Tibial artery (tissue), 4 donors: ENCODE measurements around the gene AP1M2.
A peak's percentile ranks its signal among the peaks of the same experiment; 100 is the strongest.

Experiments used
- DNase-seq, 2 donors: peaks; one replicate each; pipeline ENCODE4 v3.0.0-alpha.2; 2019
- H3K27ac ChIP-seq, 2 donors: fragments of 200-600 bp; sonication (generic) in 1 of 2; 1 replicate in 1 of 2; 2 replicates in 1 of 2; pipeline ENCODE4 v1.5.1; 2018 to 2019; ENCODE audit warnings: mild to moderate bottlenecking in 1 of 2
- H3K27me3 ChIP-seq, 2 donors: fragments of 200-600 bp; sonication (generic) in 1 of 2; one replicate each; pipeline versions ENCODE4 v1.5.1 to v1.6.0; 2016 to 2019
- H3K36me3 ChIP-seq, 3 donors: fragments of 200-600 bp; sonication (generic) in 2 of 3; one replicate each; pipeline ENCODE4 v1.5.1; 2016 to 2019; ENCODE audit warnings: mild to moderate bottlenecking in 2 of 3
- H3K4me1 ChIP-seq, 4 donors: fragments of 200-600 bp; sonication (generic) in 2 of 4; 1 replicate in 3 of 4; 2 replicates in 1 of 4; pipeline ENCODE4 v1.5.1; 2016 to 2019
- H3K4me3 ChIP-seq, 2 donors: fragments of 200-600 bp; sonication (generic) in 1 of 2; 1 replicate in 1 of 2; 2 replicates in 1 of 2; pipeline ENCODE4 v1.5.1; 2018 to 2019; ENCODE audit warnings: mild to moderate bottlenecking in 2 of 2
- H3K9me3 ChIP-seq, 3 donors: fragments of 200-600 bp; sonication (generic) in 1 of 3; one replicate each; pipeline ENCODE4 v1.5.1; 2016 to 2019
- intact Hi-C: fragments of 100-400 bp; cut with DNase I; formaldehyde crosslinking; loops from one replicate; pipeline ENCODE4 v1.15.0; 2023; ENCODE audit warnings: low total_unique reads
- TF ChIP-seq, protein P1 (sequence below), 2 experiments: fragments of 200-600 bp in 1 of 2; fragments of 450-650 bp in 1 of 2; IDR thresholded peaks; one replicate each; pipeline ENCODE4 v1.5.1; 2017 to 2019; ENCODE audit warnings: antibody characterized with exemption in 2 of 2, mild to moderate bottlenecking in 1 of 2, moderate library complexity in 1 of 2

The AP1M2 gene

DNA sequence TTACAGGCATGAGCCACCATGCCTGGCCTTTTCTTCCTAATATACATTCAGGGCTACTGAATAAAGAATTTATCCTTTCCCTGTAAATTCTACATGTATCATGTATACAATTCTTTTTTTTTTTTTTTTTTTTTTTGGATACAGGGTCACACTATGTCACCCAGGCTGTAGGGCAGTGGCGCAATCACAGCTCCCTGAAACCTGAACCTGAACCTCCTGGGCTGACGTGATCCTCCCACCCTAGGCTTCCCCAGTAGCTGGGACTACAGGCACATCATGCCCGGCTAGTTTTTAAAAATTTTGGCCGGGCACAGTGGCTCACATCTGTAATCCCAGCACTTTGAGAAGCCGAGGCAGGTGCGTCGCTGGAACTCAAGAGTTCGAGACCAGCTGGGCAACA lies 31.7 kb upstream of the AP1M2 start:
- H3K36me3 ChIP-seq: peaks cover 0 to 8% (median 8%) of the 10 kb centered on the region in 3 donors
- DNase-seq: no peak
- H3K9me3 ChIP-seq: no peaks in the 10 kb centered on the region
- no peaks in the 10 kb centered on the region for H3K27me3 ChIP-seq
- H3K4me1 ChIP-seq: peaks cover 0 to 44% (median 23%) of the 10 kb centered on the region in 4 donors
- peak overlapping the region; percentile 61 to 71 for H3K27ac ChIP-seq
- H3K4me3 ChIP-seq: no peak overlapping the region
- intact Hi-C loops: no loop called here
- TF ChIP-seq, protein P1, sequence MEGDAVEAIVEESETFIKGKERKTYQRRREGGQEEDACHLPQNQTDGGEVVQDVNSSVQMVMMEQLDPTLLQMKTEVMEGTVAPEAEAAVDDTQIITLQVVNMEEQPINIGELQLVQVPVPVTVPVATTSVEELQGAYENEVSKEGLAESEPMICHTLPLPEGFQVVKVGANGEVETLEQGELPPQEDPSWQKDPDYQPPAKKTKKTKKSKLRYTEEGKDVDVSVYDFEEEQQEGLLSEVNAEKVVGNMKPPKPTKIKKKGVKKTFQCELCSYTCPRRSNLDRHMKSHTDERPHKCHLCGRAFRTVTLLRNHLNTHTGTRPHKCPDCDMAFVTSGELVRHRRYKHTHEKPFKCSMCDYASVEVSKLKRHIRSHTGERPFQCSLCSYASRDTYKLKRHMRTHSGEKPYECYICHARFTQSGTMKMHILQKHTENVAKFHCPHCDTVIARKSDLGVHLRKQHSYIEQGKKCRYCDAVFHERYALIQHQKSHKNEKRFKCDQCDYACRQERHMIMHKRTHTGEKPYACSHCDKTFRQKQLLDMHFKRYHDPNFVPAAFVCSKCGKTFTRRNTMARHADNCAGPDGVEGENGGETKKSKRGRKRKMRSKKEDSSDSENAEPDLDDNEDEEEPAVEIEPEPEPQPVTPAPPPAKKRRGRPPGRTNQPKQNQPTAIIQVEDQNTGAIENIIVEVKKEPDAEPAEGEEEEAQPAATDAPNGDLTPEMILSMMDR (IDR thresholded peaks at IDR 0.05): no peak

DNA sequence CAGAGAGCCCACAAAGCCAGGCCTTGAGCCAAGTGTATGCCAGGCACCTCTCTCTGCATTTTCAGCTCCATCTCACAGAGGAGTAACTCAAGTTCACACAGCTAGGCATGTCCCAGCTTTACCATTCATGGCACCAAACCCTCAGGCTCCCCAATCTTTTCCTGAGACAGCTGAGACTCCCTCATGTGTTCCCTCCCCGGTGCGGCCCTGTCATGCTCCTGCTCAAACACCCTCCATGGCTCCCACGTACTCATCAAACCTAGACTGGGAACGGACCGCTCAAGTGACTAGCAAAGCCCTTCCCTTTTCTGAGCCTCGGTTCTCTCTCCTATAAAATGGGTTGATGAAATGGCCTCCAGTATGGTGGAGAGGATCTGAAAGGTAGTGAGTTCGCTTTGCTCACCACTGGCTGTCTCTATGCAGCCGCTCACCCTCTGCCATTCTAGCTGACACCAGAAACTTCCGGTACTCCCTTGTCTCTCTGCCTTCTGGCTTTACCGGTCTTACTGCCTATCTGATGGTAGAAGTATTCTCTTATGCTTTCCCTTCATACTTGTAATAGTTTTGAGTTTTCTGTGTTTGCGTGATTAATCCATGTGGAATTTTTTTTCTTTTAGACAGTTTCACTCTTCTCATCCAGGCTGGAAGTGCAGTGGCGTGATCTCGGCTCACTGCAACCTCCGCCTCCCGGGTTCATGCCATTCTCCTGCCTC lies 30.5 kb upstream of the AP1M2 start:
- H3K36me3 ChIP-seq: peaks cover 0 to 8% (median 8%) of the 10 kb centered on the region in 3 donors
- DNase-seq: no peak
- TF ChIP-seq, protein P1 (IDR thresholded peaks at IDR 0.05): no peak
- intact Hi-C loops: no loop called here
- H3K27ac ChIP-seq: peak overlapping the region; percentile 61 to 71
- peak overlapping the region in 1 of 2 donors; percentile 20 for H3K4me3 ChIP-seq
- H3K9me3 ChIP-seq: no peaks in the 10 kb centered on the region
- H3K4me1 ChIP-seq: peaks cover 0 to 51% (median 28%) of the 10 kb centered on the region in 4 donors
- H3K27me3 ChIP-seq: no peaks in the 10 kb centered on the region

DNA sequence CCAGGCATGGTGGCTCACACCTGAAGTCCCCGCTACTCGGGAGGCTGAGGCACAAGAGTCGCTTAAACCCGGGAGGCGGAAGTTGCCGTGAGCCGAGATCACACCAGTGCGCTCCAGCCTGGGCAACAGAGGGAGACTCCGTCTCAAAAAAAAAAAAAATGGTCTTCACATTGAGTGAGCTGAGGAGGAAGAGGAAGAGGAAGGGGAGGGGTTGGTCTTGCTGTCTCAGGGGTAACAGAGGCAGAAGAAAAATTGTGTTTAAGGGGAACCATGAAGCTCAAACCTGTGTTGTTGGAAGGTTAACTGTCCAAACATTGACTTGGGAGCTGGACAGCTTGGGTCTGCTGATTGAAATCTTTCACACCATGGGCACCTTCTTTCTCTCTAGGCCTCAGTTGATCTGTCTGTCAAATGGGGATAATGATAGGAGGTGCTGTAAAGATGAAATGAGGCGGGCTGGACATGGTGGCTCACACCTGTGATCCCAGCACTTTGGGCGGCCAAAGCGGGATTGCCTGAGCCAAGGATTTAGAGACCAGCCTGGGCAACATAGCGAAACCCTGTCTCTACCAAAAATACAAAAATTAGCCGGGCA lies 28.4 kb upstream of the AP1M2 start:
- Histone ChIP-seq H3K27ac (peak overlapping the region; percentile 61 to 71), H3K4me3 (no peak overlapping the region), H3K4me1 (peaks cover 0 to 71% (median 47%) of the 10 kb centered on the region in 4 donors), H3K36me3 (no peaks in the 10 kb centered on the region), H3K27me3 (no peaks in the 10 kb centered on the region), H3K9me3 (no peaks in the 10 kb centered on the region)
- intact Hi-C loops: no loop called here
- DNase-seq: no peak
- TF ChIP-seq, protein P1 (IDR thresholded peaks at IDR 0.05): no peak

DNA sequence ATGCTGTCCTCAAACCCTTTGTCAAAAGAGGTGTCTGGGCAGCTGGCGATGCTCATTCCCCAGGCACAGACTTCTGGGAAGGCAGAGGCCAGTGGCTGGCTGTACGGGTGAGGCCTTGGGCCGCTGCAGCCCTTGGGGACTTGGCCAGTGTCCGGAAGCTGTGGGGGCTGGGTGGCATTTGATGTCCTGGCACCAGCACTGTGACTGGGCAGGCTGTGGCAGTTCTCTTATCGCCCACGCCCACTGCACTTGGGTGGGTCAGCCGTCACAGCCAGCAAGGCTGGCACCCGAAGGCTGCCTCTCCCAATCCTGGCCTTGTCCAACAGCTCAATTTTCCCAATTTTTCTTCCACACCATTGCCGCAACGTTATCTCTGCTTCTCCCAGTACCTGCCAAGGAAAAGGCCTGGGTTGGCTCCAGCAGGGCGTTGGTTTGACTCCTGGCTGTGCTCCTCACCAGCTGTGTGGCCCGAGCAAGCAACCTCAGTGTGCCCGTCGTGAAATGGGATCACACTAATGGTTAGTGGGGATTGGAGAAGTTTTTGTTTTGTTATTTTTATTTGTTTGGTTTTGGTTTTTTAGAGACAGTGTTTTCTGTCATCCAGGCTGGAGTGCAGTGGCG lies 25.5 kb upstream of the AP1M2 start:
- DNase-seq: peak; percentile 81 to 97
- H3K36me3 ChIP-seq: no peaks in the 10 kb centered on the region
- TF ChIP-seq, protein P1 (IDR thresholded peaks at IDR 0.05): no peak
- peak overlapping the region; percentile 72 to 75 for H3K27ac ChIP-seq
- peaks cover 0 to 83% (median 49%) of the 10 kb centered on the region in 4 donors for H3K4me1 ChIP-seq
- H3K4me3 ChIP-seq: peak overlapping the region in 1 of 2 donors; percentile 21
- intact Hi-C loops: no loop called here
- H3K9me3 ChIP-seq: no peaks in the 10 kb centered on the region
- no peaks in the 10 kb centered on the region for H3K27me3 ChIP-seq

DNA sequence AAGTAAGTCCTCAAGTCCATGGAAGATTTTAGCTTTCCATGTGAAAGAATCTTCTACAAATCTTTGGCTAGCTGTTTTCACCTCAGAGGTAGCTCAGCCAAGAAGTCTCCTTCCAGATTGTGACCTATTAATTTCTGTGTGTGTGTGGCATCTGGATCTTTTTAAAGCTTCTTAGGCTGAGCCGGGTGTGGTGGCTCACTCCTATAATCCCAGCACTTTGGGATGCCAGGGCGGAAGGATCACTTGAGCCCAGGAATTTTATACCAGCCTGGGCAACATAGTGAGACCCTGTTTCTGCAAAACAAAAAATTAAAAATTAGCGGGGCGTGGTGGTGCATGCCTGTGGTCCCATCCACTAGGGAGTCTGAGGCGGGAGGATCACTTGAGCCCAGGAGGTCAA lies 24.8 kb upstream of the AP1M2 start:
- peaks cover 0 to 76% (median 42%) of the 10 kb centered on the region in 4 donors for H3K4me1 ChIP-seq
- H3K27ac ChIP-seq: peak overlapping the region; percentile 72 to 75
- no peaks in the 10 kb centered on the region for H3K9me3 ChIP-seq
- H3K27me3 ChIP-seq: no peaks in the 10 kb centered on the region
- intact Hi-C loops: no loop called here
- TF ChIP-seq, protein P1 (IDR thresholded peaks at IDR 0.05): no peak
- DNase-seq: no peak
- H3K36me3 ChIP-seq: no peaks in the 10 kb centered on the region
- no peak overlapping the region for H3K4me3 ChIP-seq
